Measurements from ENCODE around the gene INA.
"Not testable (repeated sequence)": the region's sequence is repeated elsewhere in the genome, so short reads cannot be mapped to it uniquely, and the experiment has no call there.

GRCh38 chr10:103258928-103259327 lies 18.0 kb upstream of the INA start:
- not testable (repeated sequence) for TF ChIP-seq POLR2AphosphoS5 (IDR thresholded peaks at IDR 0.05; ENCODE audit: low read depth, low read length); TAF1 (IDR thresholded peaks at IDR 0.05; ENCODE audit: borderline replicate concordance, low read depth, low read length)
